DOHH2 (cell line): ENCODE measurements around the gene SLC15A1.

ENCODE experiments used
- H3F3A ChIP-seq: fragments of 200-600 bp; sonication (generic), shearing (Covaris generic); 2 replicates; pipeline ENCODE4 v1.6.0; 2016; ENCODE audit warnings: antibody characterized with exemption, mild to moderate bottlenecking; ENCODE audit not compliant: control insufficient read depth, insufficient read depth
- H3K27ac ChIP-seq: fragments of 200-600 bp; sonication (generic); 2 replicates; pipeline ENCODE4 v1.5.1; 2014; ENCODE audit warnings: low read depth, mild to moderate bottlenecking, low read length, moderate library complexity
- H3K27me3 ChIP-seq: fragments of 200-600 bp; sonication (generic); 2 replicates; pipeline ENCODE4 v1.6.1; 2014; ENCODE audit warnings: mild to moderate bottlenecking, low read length, mixed read lengths; ENCODE audit not compliant: control insufficient read depth
- H3K36me3 ChIP-seq: fragments of 200-600 bp; sonication (generic); 2 replicates; pipeline ENCODE4 v1.6.1; 2014; ENCODE audit warnings: mild to moderate bottlenecking, low read length, moderate library complexity, mixed read lengths; ENCODE audit not compliant: control insufficient read depth
- H3K4me1 ChIP-seq: fragments of 200-600 bp; sonication (generic); 2 replicates; pipeline ENCODE4 v1.6.1; 2014; ENCODE audit warnings: mild to moderate bottlenecking, low read length, mixed read lengths; ENCODE audit not compliant: control insufficient read depth
- H3K4me2 ChIP-seq: fragments of 200-600 bp; sonication (generic); 2 replicates; pipeline ENCODE4 v1.6.0; 2014; ENCODE audit warnings: mild to moderate bottlenecking, low read length, moderate library complexity
- H3K4me3 ChIP-seq: fragments of 200-600 bp; sonication (generic); 2 replicates; pipeline ENCODE4 v1.5.1; 2014; ENCODE audit warnings: mild to moderate bottlenecking, low read length, mixed read lengths
- H3K79me2 ChIP-seq: fragments of 200-600 bp; sonication (generic); 2 replicates; pipeline ENCODE4 v1.6.1; 2014; ENCODE audit warnings: mild to moderate bottlenecking, low read length, mixed read lengths; ENCODE audit not compliant: control insufficient read depth
- H3K9me2 ChIP-seq: fragments of 200-600 bp; sonication (generic); replicated peaks from 2 replicates; pipeline ENCODE4 v1.6.1; 2014; ENCODE audit warnings: mild to moderate bottlenecking, low read length, mixed read lengths; ENCODE audit not compliant: control insufficient read depth
- H3K9me3 ChIP-seq: fragments of 200-600 bp; sonication (generic); 2 replicates; pipeline ENCODE4 v1.6.1; 2014; ENCODE audit warnings: antibody characterized with exemption, low read length, mixed read lengths; ENCODE audit not compliant: control insufficient read depth, insufficient read depth
- H4K20me1 ChIP-seq: fragments of 200-600 bp; sonication (generic); 2 replicates; pipeline ENCODE4 v1.6.0; 2014; ENCODE audit warnings: low read depth, mild to moderate bottlenecking, antibody characterized with exemption, low read length, moderate library complexity; ENCODE audit not compliant: control insufficient read depth, insufficient read depth
- CTCF ChIP-seq: fragments of 200-600 bp; sonication (generic); IDR thresholded peaks from one replicate; pipeline ENCODE4 v1.5.1; 2014; ENCODE audit warnings: antibody characterized with exemption, mild to moderate bottlenecking, low read depth, low read length; ENCODE audit not compliant: poor library complexity, severe bottlenecking
- EZH2phosphoT487 ChIP-seq: fragments of 200-600 bp; sonication (generic); IDR thresholded peaks from 2 replicates; pipeline ENCODE4 v1.6.1; 2017; ENCODE audit warnings: borderline replicate concordance, mild to moderate bottlenecking, antibody characterized with exemption, low read length, moderate library complexity, mixed read lengths

The SLC15A1 gene

GRCh38 chr13:98774776-98775175 lies 22.3 kb upstream of the SLC15A1 start:
- Histone ChIP-seq H3K27ac (no peak overlapping the region), H4K20me1 (no peaks in the 10 kb centered on the region), H3K4me1 (no peaks in the 10 kb centered on the region), H3K27me3 (no peaks in the 10 kb centered on the region), H3F3A (no peaks in the 10 kb centered on the region), H3K4me3 (no peak overlapping the region), H3K4me2 (no peak overlapping the region), H3K9me2 (no peaks in the 10 kb centered on the region), H3K36me3 (no peaks in the 10 kb centered on the region), H3K9me3 (no peaks in the 10 kb centered on the region), H3K79me2 (no peaks in the 10 kb centered on the region)
- TF ChIP-seq EZH2phosphoT487 = no peak
- no peak for TF ChIP-seq CTCF

GRCh38 chr13:98773921-98774320 lies 21.4 kb upstream of the SLC15A1 start:
- H3K27ac ChIP-seq = no peak overlapping the region
- H3K27me3 ChIP-seq = no peaks in the 10 kb centered on the region
- H3K36me3 ChIP-seq = no peaks in the 10 kb centered on the region
- no peak overlapping the region for H3K4me2 ChIP-seq
- H3K4me3 ChIP-seq = no peak overlapping the region
- H4K20me1 ChIP-seq = no peaks in the 10 kb centered on the region
- TF ChIP-seq CTCF = no peak
- no peaks in the 10 kb centered on the region for H3F3A ChIP-seq
- H3K9me3 ChIP-seq = no peaks in the 10 kb centered on the region
- H3K79me2 ChIP-seq = no peaks in the 10 kb centered on the region
- H3K4me1 ChIP-seq = no peaks in the 10 kb centered on the region
- H3K9me2 ChIP-seq = no peaks in the 10 kb centered on the region

- Histone ChIP-seq H3K27ac (no peak overlapping the region), H3K4me1 (no peaks in the 10 kb centered on the region), H3K36me3 (no peaks in the 10 kb centered on the region), H3F3A (no peaks in the 10 kb centered on the region), H4K20me1 (no peaks in the 10 kb centered on the region), H3K27me3 (no peaks in the 10 kb centered on the region), H3K79me2 (no peaks in the 10 kb centered on the region), H3K9me2 (no peaks in the 10 kb centered on the region), H3K4me2 (no peak overlapping the region), H3K9me3 (no peaks in the 10 kb centered on the region), H3K4me3 (no peak overlapping the region)
- TF ChIP-seq CTCF (peak; percentile 40), EZH2phosphoT487 (no peak)
Measured at GRCh38 chr13:98772794-98773452, 20.5 kb upstream of the SLC15A1 start.
